SU-DHL-6 (cell line): ENCODE data around the gene CREB1.

Source experiments
- H2AFZ ChIP-seq: fragments of 200-600 bp; sonication (generic); 2 replicates; pipeline ENCODE4 v1.6.1; 2014; ENCODE audit warnings: low read depth, mild to moderate bottlenecking, moderate library complexity, mixed read lengths, antibody characterized with exemption, low read length; ENCODE audit not compliant: severe bottlenecking
- H3F3A ChIP-seq: fragments of 200-600 bp; shearing (Covaris generic); 2 replicates; pipeline ENCODE4 v1.6.0; 2016; ENCODE audit warnings: antibody characterized with exemption, mild to moderate bottlenecking; ENCODE audit not compliant: insufficient read depth
- H3K27ac ChIP-seq: fragments of 200-600 bp; sonication (generic); 2 replicates; pipeline ENCODE4 v1.5.1; 2016; ENCODE audit warnings: low read depth, mild to moderate bottlenecking, low read length, moderate library complexity, mixed read lengths
- H3K27me3 ChIP-seq: fragments of 200-600 bp; sonication (generic), shearing (Covaris generic); 2 replicates; pipeline ENCODE4 v1.6.0; 2014; ENCODE audit warnings: mild to moderate bottlenecking, low read length
- H3K36me3 ChIP-seq: fragments of 200-600 bp; sonication (generic); 2 replicates; pipeline ENCODE4 v1.6.1; 2014; ENCODE audit warnings: mild to moderate bottlenecking, low read length, mixed read lengths
- H3K4me2 ChIP-seq: fragments of 300-600, 200-600 bp; shearing (Covaris generic), sonication (generic); 2 replicates; pipeline ENCODE4 v1.6.0; 2014; ENCODE audit warnings: low read length, low read depth, mild to moderate bottlenecking; ENCODE audit not compliant: poor library complexity, severe bottlenecking
- H3K4me3 ChIP-seq: fragments of 200-600 bp; sonication (generic); 2 replicates; pipeline ENCODE4 v1.5.1; 2014; ENCODE audit warnings: antibody characterized with exemption, low read length, mild to moderate bottlenecking, mixed read lengths; ENCODE audit not compliant: insufficient read depth, poor library complexity, severe bottlenecking
- H3K79me2 ChIP-seq: fragments of 200-600 bp; sonication (generic); 2 replicates; pipeline ENCODE4 v1.6.1; 2014; ENCODE audit warnings: mild to moderate bottlenecking, low read length, moderate library complexity; ENCODE audit not compliant: insufficient read depth
- H3K9ac ChIP-seq: fragments of 200-600 bp; sonication (generic); 2 replicates; pipeline ENCODE4 v1.7.0; 2014; ENCODE audit warnings: mild to moderate bottlenecking, low read length
- H3K9me2 ChIP-seq: fragments of 200-600 bp; sonication (generic); replicated peaks from 2 replicates; pipeline ENCODE4 v1.6.1; 2014; ENCODE audit warnings: low read length; ENCODE audit not compliant: insufficient read depth
- H3K9me3 ChIP-seq: fragments of 200-600 bp; sonication (generic); 2 replicates; pipeline ENCODE4 v1.6.1; 2014; ENCODE audit warnings: low read length, mixed read lengths; ENCODE audit not compliant: insufficient read depth
- H4K20me1 ChIP-seq: fragments of 200-600 bp; sonication (generic); 2 replicates; pipeline ENCODE4 v1.6.1; 2014; ENCODE audit warnings: low read depth, mild to moderate bottlenecking, antibody characterized with exemption, low read length, moderate library complexity, mixed read lengths
- EZH2phosphoT487 ChIP-seq: fragments of 200-600 bp; sonication (generic), shearing (Covaris generic); conservative IDR thresholded peaks from 2 replicates; pipeline ENCODE4 v1.6.1; 2018; ENCODE audit warnings: mild to moderate bottlenecking, antibody characterized with exemption, low read length, moderate library complexity, mixed read lengths
- TF ChIP-seq, protein P1 (sequence below): fragments of 200-600 bp; sonication (generic); IDR thresholded peaks from one replicate; pipeline ENCODE4 v1.5.1; 2017; ENCODE audit warnings: antibody characterized with exemption, mild to moderate bottlenecking, low read length, moderate library complexity; ENCODE audit not compliant: insufficient read depth, poor library complexity, severe bottlenecking

Gene CREB1

DNA sequence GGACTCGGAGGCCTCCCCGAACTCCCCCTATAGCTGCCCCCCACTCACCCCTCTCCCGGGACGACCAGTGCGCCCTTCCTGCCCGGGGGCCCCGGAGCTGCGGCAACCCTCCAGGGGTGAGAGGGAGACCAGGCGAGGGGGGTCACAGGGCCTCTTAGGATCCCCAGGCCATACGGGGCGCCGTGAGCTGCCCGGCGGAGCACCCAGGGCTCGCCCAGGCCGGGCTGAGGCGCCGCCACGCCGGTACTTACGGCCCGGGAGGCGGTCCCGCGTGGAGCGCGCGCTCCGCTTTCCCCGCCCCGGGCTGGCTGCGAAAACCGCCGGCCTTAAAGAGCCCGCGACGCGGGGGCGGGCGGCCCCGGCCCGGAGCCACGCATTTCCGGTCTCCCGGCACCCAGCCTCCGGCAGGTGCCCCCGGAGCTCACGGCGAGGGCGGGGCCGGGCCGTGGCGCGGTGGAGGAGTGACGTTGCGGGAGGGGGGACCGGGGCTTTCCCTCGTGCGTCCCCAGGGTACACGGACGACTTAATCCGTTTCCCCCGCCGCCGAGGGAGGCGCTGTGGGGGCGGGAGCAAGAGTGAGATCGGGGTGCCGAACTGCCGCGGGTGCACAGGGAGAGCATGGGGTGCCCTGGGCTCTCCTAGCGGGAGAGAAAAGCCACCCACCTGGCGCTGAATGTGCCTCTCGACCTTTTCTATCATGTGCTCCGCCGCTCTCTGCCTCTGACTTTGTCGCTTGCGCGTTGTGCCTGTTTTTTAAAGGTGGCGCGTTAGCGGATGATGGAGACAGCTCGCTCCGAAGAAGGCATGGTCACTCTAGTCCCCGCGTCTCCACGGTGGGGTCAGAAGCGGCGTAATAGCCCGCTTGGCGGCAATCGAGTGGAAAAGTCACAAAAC, 95.5 kb downstream of the CREB1 start, which contains the start of gene METTL21A:
Gene METTL21A (minus strand): TSS at position 381 of the 894 bp plus-strand sequence. CDS start 1,019 bp downstream, outside the sequence.
- Histone ChIP-seq H3K4me2 (peak within 1 kb of the TSS; percentile 90), H3K4me3 (peak within 1 kb of the TSS; percentile 88), H3K9me2 (no peaks in the 10 kb centered on the region), H3K27me3 (no peaks in the 10 kb centered on the region), H3K27ac (peak within 1 kb of the TSS; percentile 90), H2AFZ (peak within 1 kb of the TSS; percentile 70), H3K36me3 (no peaks in the 10 kb centered on the region), H3K9ac (peak within 1 kb of the TSS; percentile 91), H3K9me3 (no peaks in the 10 kb centered on the region), H3K79me2 (peaks cover 31% of the 10 kb centered on the region), H4K20me1 (no peaks in the 10 kb centered on the region), H3F3A (peaks cover 19% of the 10 kb centered on the region)
- TF ChIP-seq, protein P1, sequence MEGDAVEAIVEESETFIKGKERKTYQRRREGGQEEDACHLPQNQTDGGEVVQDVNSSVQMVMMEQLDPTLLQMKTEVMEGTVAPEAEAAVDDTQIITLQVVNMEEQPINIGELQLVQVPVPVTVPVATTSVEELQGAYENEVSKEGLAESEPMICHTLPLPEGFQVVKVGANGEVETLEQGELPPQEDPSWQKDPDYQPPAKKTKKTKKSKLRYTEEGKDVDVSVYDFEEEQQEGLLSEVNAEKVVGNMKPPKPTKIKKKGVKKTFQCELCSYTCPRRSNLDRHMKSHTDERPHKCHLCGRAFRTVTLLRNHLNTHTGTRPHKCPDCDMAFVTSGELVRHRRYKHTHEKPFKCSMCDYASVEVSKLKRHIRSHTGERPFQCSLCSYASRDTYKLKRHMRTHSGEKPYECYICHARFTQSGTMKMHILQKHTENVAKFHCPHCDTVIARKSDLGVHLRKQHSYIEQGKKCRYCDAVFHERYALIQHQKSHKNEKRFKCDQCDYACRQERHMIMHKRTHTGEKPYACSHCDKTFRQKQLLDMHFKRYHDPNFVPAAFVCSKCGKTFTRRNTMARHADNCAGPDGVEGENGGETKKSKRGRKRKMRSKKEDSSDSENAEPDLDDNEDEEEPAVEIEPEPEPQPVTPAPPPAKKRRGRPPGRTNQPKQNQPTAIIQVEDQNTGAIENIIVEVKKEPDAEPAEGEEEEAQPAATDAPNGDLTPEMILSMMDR = peak; percentile 2
- no peak for TF ChIP-seq EZH2phosphoT487

DNA sequence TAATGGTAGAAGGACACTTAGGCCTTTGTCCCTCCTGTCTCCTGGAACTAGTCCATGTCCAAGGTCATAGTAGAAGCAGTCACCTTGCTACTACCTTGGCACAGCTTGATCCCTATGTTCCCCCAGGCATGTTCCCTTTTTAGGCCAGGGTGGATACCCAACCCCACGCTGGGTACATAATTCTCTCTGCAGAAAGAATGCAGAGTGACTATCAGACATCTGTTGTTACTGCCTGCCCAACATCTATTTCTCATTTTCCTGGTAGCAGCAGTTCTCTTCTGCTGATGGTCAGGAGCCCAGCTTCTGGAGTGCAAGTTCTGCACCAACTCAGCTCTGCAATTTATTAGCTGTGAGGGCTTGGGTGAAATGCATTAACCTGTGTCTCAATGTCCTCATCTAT, 99.8 kb downstream of the CREB1 start:
- H3K79me2 ChIP-seq = no peaks in the 10 kb centered on the region
- H2AFZ ChIP-seq = no peak overlapping the region
- H3F3A ChIP-seq = peaks cover 8% of the 10 kb centered on the region
- no peaks in the 10 kb centered on the region for H4K20me1 ChIP-seq
- no peaks in the 10 kb centered on the region for H3K27me3 ChIP-seq
- H3K4me2 ChIP-seq = no peak overlapping the region
- H3K36me3 ChIP-seq = no peaks in the 10 kb centered on the region
- H3K4me3 ChIP-seq = no peak overlapping the region
- no peaks in the 10 kb centered on the region for H3K9me3 ChIP-seq
- no peaks in the 10 kb centered on the region for H3K9me2 ChIP-seq
- no peak overlapping the region for H3K9ac ChIP-seq
- H3K27ac ChIP-seq = no peak overlapping the region
- no peak for TF ChIP-seq EZH2phosphoT487
- TF ChIP-seq, protein P1 = no peak

DNA sequence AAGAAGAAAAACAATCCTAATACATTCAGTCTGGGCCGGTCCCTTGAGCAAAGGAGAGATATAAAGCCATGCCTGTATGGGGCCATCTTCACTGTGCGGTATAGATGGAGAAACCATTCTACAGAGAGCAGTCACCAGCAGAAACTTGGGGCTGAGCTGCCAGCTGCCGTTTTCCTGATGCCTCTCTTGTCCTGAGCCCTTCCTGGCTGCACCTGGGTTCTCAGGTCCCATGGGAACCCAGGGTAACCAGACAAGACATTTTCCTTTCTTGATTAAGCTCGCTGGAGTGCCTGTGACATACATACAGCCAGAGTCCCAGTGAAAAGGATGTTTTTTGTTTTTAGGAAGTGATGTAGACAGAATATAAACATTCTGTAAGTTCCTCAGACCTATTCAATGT, 100.7 kb downstream of the CREB1 start:
- no peaks in the 10 kb centered on the region for H3K9me3 ChIP-seq
- H3K9me2 ChIP-seq = no peaks in the 10 kb centered on the region
- no peak overlapping the region for H3K4me2 ChIP-seq
- peaks cover 8% of the 10 kb centered on the region for H3F3A ChIP-seq
- H3K27me3 ChIP-seq = no peaks in the 10 kb centered on the region
- no peak overlapping the region for H3K27ac ChIP-seq
- H4K20me1 ChIP-seq = no peaks in the 10 kb centered on the region
- TF ChIP-seq, protein P1 = no peak
- no peak for TF ChIP-seq EZH2phosphoT487
- no peak overlapping the region for H3K4me3 ChIP-seq
- H3K79me2 ChIP-seq = no peaks in the 10 kb centered on the region
- H3K36me3 ChIP-seq = no peaks in the 10 kb centered on the region
- no peak overlapping the region for H3K9ac ChIP-seq
- no peak overlapping the region for H2AFZ ChIP-seq
